Epithelial cell of prostate (primary cell): Measurements from ENCODE around the gene RAP1A.
"Not testable (repeated sequence)": the region's sequence is repeated elsewhere in the genome, so short reads cannot be mapped to it uniquely, and the experiment has no call there.

Experiments used
- DNase-seq: peaks from one replicate; pipeline ENCODE4 v3.0.0-alpha.2; 2011; ENCODE audit warnings: low read depth, low spot score
- H3K27ac ChIP-seq: fragments of 450-650 bp; 2 replicates; pipeline ENCODE4 v1.5.1; 2017; ENCODE audit warnings: mild to moderate bottlenecking

RAP1A gene

GRCh38 chr1:111624382-111624781 lies 4.8 kb downstream of the RAP1A start:
- H3K27ac ChIP-seq, result no peak overlapping the region
- no peak for DNase-seq

- H3K27ac ChIP-seq, result no peak overlapping the region
- DNase-seq, result no peak
These were observed 5.7 kb downstream of the RAP1A start for GRCh38 chr1:111625276-111625675.

- no peak for DNase-seq
- H3K27ac ChIP-seq, result no peak overlapping the region
These were observed 8.6 kb downstream of the RAP1A start for GRCh38 chr1:111628153-111628552.

- no peak overlapping the region for H3K27ac ChIP-seq
- no peak for DNase-seq
These were observed 9.8 kb downstream of the RAP1A start for GRCh38 chr1:111629190-111629954.

- no peak overlapping the region for H3K27ac ChIP-seq
- DNase-seq, result no peak
These were observed 11.0 kb downstream of the RAP1A start for GRCh38 chr1:111630567-111630966.

GRCh38 chr1:111631502-111631901 lies 11.9 kb downstream of the RAP1A start:
- H3K27ac ChIP-seq, result no peak overlapping the region
- DNase-seq, result no peak

GRCh38 chr1:111632771-111633170 lies 13.2 kb downstream of the RAP1A start:
- not testable (repeated sequence) for H3K27ac ChIP-seq, DNase-seq

- DNase-seq, result no peak
These were observed 14.2 kb downstream of the RAP1A start for GRCh38 chr1:111633736-111634247.

GRCh38 chr1:111635324-111636009 lies 15.9 kb downstream of the RAP1A start:
- no peak overlapping the region for H3K27ac ChIP-seq
- no peak for DNase-seq

More at GRCh38 chr1:111633736-111634247, 14.2 kb downstream of the RAP1A start:
- no peak overlapping the region for H3K27ac ChIP-seq

GRCh38 chr1:111638320-111638719 lies 18.7 kb downstream of the RAP1A start:
- DNase-seq, result no peak
- no peak overlapping the region for H3K27ac ChIP-seq

GRCh38 chr1:111639602-111640198 lies 20.1 kb downstream of the RAP1A start:
- H3K27ac ChIP-seq, result no peak overlapping the region
- DNase-seq, result no peak

- no peak overlapping the region for H3K27ac ChIP-seq
- no peak for DNase-seq
These were observed 23.5 kb downstream of the RAP1A start for GRCh38 chr1:111643097-111643496.

- DNase-seq, result no peak
- no peak overlapping the region for H3K27ac ChIP-seq
These were observed 24.1 kb downstream of the RAP1A start for GRCh38 chr1:111643696-111644095.

- H3K27ac ChIP-seq, result no peak overlapping the region
- DNase-seq, result no peak
These were observed 24.9 kb downstream of the RAP1A start for GRCh38 chr1:111644506-111644905.

- DNase-seq, result no peak
- H3K27ac ChIP-seq, result no peak overlapping the region
These were observed 28.1 kb downstream of the RAP1A start for GRCh38 chr1:111647736-111648135.

- no peak for DNase-seq
- H3K27ac ChIP-seq, result no peak overlapping the region
These were observed 29.2 kb downstream of the RAP1A start for GRCh38 chr1:111648806-111649205.

- H3K27ac ChIP-seq, result no peak overlapping the region
- DNase-seq, result no peak
These were observed 29.6 kb downstream of the RAP1A start for GRCh38 chr1:111649227-111649626.

- no peak overlapping the region for H3K27ac ChIP-seq
These were observed 30.1 kb downstream of the RAP1A start for GRCh38 chr1:111649648-111650047.

GRCh38 chr1:111653709-111654108 lies 34.1 kb downstream of the RAP1A start:
- no peak for DNase-seq
- H3K27ac ChIP-seq, result no peak overlapping the region

More at GRCh38 chr1:111649648-111650047, 30.1 kb downstream of the RAP1A start:
- no peak for DNase-seq

GRCh38 chr1:111654839-111655238 lies 35.2 kb downstream of the RAP1A start:
- H3K27ac ChIP-seq, result no peak overlapping the region
- no peak for DNase-seq
